GM18498 (cell line): Measurements from ENCODE around the gene IGLL5.
"Not testable (repeated sequence)": the region's sequence is repeated elsewhere in the genome, so short reads cannot be mapped to it uniquely, and the experiment has no call there.

Source experiments
- ATAC-seq: cut with Tn5 transposase; IDR thresholded peaks from one replicate; pipeline ENCODE4 v1.9.1; 2021; ENCODE audit warnings: mild to moderate bottlenecking, moderate library complexity; ENCODE audit not compliant: unreplicated experiment

The IGLL5 gene

DNA sequence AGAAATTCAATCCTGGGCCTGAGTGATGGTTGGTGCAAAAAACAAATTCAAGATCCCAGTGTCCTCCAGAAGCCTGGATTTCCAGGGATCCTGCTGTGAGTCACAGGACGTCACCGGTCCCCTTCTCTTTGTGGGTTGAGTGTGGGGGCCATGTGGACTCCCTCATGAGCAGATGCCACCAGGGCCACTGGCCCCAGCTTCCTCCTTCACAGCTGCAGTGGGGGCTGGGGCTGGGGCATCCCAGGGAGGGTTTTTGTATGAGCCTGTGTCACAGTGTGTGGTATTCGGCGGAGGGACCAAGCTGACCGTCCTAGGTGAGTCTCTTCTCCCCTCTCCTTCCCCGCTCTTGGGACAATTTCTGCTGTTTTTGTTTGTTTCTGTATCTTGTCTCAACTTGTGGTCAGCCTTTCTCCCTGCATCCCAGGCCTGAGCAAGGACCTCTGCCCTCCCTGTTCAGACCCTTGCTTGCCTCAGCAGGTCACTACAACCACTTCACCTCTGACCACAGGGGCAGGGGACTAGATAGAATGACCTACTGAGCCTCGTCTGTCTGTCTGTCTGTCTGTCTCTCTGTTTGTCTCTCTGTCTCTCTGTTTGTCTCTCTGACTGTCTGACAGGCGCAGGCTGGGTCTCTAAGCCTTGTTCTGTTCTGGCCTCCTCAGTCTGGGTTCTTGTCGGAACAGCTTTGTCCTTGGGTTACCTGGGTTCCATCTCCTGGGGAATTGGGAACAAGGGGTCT, 11.9 kb downstream of the IGLL5 start:
- ATAC-seq: not testable (repeated sequence)

DNA sequence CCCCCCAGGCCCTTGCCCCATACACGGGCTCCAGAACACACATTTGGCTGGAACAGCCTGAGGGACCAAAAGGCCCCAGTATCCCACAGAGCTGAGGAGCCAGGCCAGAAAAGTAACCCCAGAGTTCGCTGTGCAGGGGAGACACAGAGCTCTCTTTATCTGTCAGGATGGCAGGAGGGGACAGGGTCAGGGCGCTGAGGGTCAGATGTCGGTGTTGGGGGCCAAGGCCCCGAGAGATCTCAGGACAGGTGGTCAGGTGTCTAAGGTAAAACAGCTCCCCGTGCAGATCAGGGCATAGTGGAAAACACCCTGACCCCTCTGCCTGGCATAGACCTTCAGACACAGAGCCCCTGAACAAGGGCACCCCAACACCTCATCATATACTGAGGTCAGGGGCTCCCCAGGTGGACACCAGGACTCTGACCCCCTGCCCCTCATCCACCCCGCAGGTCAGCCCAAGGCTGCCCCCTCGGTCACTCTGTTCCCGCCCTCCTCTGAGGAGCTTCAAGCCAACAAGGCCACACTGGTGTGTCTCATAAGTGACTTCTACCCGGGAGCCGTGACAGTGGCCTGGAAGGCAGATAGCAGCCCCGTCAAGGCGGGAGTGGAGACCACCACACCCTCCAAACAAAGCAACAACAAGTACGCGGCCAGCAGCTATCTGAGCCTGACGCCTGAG, 13.1 kb downstream of the IGLL5 start:
- not testable (repeated sequence) for ATAC-seq

- ATAC-seq: no peak
These were observed 14.1 kb downstream of the IGLL5 start for GRCh38 chr22:22901578-22902218.

GRCh38 chr22:22902247-22903001, 14.8 kb downstream of the IGLL5 start:
- no peak for ATAC-seq

GRCh38 chr22:22903355-22903777, 15.8 kb downstream of the IGLL5 start:
- ATAC-seq: no peak

GRCh38 chr22:22903781-22904192, 16.2 kb downstream of the IGLL5 start:
- ATAC-seq: not testable (repeated sequence)

DNA sequence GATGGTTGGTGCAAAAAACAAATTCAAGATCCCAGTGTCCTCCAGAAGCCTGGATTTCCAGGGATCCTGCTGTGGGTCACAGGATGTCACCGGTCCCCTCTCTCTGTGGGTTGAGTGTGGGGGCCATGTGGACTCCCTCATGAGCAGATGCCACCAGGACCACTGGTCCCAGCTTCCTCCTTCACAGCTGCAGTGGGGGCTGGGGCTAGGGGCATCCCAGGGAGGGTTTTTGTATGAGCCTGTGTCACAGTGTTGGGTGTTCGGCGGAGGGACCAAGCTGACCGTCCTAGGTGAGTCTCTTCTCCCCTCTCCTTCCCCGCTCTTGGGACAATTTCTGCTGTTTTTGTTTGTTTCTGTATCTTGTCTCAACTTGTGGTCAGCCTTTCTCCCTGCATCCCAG, 17.1 kb downstream of the IGLL5 start:
- ATAC-seq: not testable (repeated sequence)

DNA sequence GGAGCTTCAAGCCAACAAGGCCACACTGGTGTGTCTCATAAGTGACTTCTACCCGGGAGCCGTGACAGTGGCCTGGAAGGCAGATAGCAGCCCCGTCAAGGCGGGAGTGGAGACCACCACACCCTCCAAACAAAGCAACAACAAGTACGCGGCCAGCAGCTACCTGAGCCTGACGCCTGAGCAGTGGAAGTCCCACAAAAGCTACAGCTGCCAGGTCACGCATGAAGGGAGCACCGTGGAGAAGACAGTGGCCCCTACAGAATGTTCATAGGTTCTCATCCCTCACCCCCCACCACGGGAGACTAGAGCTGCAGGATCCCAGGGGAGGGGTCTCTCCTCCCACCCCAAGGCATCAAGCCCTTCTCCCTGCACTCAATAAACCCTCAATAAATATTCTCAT, 18.8 kb downstream of the IGLL5 start:
- ATAC-seq: not testable (repeated sequence)

GRCh38 chr22:22906907-22907550, 19.4 kb downstream of the IGLL5 start:
- no peak for ATAC-seq

DNA sequence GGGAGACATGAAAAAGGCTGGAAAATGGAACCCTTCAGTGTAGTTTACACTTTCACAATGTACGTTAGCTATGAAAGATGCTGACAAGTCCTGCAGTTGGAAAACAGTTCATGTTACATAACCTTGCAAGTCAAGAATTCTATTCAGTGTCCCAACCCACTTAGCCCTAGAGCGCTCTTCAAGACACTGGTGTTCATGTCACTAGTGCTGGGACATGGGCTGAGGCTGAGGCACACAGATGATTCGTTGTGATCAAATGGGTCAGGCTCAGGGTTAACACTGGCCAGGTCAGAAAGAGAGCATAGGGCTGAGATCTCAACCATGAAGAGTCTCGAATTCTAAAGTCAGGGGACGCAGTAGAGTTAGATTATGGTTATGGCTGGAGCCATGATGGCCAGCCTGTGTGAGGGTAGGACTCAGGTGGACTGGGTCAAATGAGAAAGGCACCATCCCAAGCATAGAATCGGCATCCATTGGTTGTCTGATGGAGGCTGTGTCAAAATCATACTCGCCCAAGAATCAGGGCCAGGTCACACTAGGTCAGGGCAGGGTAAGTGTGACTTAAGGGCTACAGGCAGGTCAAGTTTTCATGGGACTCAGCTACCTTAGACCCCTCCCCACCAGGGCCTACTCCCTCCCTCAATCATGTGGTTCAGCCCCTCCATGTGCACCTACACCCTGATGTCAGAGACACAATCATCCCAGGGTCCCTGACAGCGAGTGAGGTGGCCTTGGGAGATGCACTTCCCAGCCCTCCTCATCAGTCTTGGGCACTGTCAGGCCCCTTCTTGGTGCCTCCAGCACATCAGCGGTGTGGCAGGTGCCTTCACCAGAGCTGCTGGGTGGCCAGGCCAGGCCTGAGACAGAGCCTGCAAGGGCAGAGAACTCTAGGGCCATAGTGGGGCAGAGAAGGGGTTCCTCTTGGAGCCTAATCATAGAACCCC, 20.2 kb downstream of the IGLL5 start:
- ATAC-seq: no peak

GRCh38 chr22:22908495-22908861, 20.9 kb downstream of the IGLL5 start:
- no peak for ATAC-seq

DNA sequence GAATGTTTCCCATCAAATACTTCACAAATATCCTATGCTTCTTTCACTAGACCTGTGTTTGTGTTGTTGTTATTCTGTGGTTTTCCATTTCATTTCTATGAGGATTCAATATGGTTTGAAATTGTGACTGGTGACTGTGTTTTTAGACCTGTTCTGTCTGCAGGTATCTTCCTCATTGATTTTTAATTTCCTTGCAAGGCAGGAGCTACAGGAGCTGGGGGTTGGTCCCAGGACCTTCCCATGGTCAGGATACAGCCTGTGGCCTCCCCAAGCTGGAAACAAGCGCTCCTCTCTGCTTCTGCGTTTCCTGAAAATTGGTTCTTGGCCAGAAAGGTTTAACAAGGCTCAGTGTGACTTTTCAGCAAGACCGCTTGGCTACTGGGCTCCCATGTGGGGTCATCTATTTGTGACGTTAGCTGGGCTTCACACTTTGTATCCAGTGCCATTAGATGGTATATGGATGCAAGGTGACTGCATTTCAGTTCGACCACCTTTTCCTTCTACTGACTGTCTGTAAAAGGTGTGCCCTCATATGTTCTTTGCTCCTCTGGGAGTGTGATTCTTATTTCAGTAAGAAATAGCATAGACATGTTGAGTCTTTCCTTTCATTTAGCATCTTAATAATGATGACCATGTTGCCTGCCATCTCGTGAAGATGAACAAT, 21.5 kb downstream of the IGLL5 start:
- ATAC-seq: no peak

DNA sequence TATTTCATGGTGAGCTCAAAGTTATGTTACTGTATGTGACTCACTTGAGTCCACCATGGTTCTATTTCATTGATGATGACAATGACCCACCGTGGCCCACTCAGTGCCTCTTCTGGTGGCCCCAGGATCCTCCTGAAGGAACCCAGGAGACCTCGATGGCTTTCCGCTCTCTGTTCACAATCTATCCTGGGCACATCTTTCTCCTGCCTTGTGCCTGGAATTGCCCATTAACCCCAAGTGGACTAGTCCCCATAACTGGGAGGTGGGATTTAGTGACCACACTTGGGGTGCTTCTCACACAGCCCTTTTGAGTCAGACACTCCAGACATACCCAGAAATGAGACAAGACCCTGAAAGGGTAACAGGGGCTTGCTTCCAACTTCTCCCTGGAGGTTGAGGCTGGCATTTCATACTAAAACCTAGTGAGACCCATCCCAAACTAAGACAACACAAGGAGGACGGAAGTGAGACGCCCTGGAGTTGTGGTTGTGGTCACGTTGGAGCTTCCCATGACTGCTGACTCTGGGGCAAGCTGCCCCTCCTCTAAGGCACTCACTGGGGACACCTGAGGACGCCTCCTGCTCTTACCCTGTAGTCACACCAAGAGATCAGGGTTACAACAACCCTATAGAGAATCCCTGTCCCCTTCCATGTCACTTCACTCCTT, 22.1 kb downstream of the IGLL5 start:
- no peak for ATAC-seq

DNA sequence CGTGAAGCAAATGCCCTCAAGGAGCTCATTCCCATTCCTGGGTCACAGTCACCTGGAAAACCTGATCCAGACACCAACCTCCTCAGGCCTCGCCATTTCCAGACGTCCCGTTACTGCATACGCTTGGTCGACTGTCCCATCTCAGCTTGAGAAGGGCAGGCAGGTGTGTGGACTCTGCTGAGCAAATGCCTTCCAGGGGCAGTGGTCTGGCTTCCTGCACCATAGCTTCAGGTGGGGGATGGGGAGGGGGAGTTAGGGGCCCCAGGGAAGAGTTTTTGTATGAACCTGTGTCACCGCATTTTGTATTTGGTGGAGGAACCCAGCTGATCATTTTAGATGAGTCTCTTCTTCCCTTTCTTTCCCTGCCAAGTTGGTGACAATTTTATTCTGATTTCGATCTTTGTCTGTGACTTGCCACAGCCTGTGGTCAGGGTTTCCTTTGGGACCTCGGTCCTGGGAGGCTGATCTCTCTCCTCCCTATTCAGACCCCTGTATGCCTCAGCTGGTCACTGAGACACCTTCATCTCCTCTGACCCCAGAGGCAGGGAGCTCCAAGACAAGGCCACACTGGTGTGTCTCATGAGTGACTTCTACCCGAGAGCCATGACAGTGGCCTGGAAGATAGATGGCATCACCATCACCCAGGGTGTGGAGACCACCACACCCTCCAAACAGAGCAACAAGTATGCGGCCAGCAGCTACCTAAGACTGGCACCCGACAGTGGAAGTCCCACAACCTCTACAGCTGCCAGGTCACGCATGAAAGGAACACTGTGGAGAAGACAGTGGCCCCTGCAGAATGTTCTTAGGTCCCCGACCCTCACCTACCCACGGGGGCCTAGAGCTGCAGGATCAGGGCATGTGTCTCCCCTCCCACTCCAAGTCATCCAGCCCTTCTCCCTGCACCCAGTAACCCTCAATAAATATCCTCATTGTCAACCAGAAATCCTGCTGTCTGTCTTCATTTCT, 22.9 kb downstream of the IGLL5 start:
- ATAC-seq: no peak

- no peak for ATAC-seq
These were observed 23.9 kb downstream of the IGLL5 start for GRCh38 chr22:22911327-22912134.

GRCh38 chr22:22912135-22912987, 24.7 kb downstream of the IGLL5 start:
- no peak for ATAC-seq
